NB4 (cell line): ENCODE measurements around the gene COX7A2L.

ENCODE experiments used
- MAX ChIP-seq: IDR thresholded peaks from 2 replicates; pipeline ENCODE4 v1.6.1; 2011; ENCODE audit warnings: low read depth, low read length
- MYC ChIP-seq: IDR thresholded peaks from 2 replicates; pipeline ENCODE4 v1.6.1; 2011; ENCODE audit warnings: low read depth, low read length
- POLR2A ChIP-seq: IDR thresholded peaks from 2 replicates; pipeline ENCODE4 v1.6.1; 2011; ENCODE audit warnings: mild to moderate bottlenecking; ENCODE audit not compliant: insufficient read length; ENCODE audit errors: extremely low read depth
- TF ChIP-seq, protein P1 (sequence below): IDR thresholded peaks from one replicate; pipeline ENCODE4 v1.5.1; 2012; ENCODE audit warnings: low read depth, low read length

GRCh38 chr2:42404676-42405075 lies 43.7 kb upstream of the COX7A2L start:
- TF ChIP-seq, protein P1, sequence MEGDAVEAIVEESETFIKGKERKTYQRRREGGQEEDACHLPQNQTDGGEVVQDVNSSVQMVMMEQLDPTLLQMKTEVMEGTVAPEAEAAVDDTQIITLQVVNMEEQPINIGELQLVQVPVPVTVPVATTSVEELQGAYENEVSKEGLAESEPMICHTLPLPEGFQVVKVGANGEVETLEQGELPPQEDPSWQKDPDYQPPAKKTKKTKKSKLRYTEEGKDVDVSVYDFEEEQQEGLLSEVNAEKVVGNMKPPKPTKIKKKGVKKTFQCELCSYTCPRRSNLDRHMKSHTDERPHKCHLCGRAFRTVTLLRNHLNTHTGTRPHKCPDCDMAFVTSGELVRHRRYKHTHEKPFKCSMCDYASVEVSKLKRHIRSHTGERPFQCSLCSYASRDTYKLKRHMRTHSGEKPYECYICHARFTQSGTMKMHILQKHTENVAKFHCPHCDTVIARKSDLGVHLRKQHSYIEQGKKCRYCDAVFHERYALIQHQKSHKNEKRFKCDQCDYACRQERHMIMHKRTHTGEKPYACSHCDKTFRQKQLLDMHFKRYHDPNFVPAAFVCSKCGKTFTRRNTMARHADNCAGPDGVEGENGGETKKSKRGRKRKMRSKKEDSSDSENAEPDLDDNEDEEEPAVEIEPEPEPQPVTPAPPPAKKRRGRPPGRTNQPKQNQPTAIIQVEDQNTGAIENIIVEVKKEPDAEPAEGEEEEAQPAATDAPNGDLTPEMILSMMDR, result no peak
- TF ChIP-seq POLR2A (no peak), MYC (no peak), MAX (no peak)
